Endothelial cell (in vitro differentiated cells): Measurements from ENCODE around the gene CYSLTR2. TPM values are rescaled to one million over a fixed set of nuclear protein-coding genes. Genes with fewer than 3 reads are reported as not detected.
"Not testable (repeated sequence)": the region's sequence is repeated elsewhere in the genome, so short reads cannot be mapped to it uniquely, and the experiment has no call there.

ENCODE experiments used
- DNase-seq: peaks from one replicate; pipeline ENCODE4 v3.0.0; 2021; ENCODE audit warnings: low spot score
- H3K27ac Mint-ChIP-seq: one replicate; pipeline ENCODE4 v1.8.0; 2021; ENCODE audit warnings: mixed read lengths, inconsistent platforms; ENCODE audit not compliant: unreplicated experiment
- H3K27me3 Mint-ChIP-seq: one replicate; pipeline ENCODE4 v1.8.0; 2021; ENCODE audit warnings: mild to moderate bottlenecking, moderate library complexity, mixed read lengths, inconsistent platforms; ENCODE audit not compliant: unreplicated experiment
- H3K36me3 Mint-ChIP-seq: one replicate; pipeline ENCODE4 v1.8.0; 2021; ENCODE audit warnings: mild to moderate bottlenecking, low read depth, mixed read lengths, inconsistent platforms; ENCODE audit not compliant: unreplicated experiment
- H3K4me1 Mint-ChIP-seq: one replicate; pipeline ENCODE4 v1.8.0; 2021; ENCODE audit warnings: mild to moderate bottlenecking, mixed read lengths, inconsistent platforms; ENCODE audit not compliant: unreplicated experiment
- H3K4me3 Mint-ChIP-seq: one replicate; pipeline ENCODE4 v1.8.0; 2021; ENCODE audit warnings: mild to moderate bottlenecking, mixed read lengths, inconsistent platforms; ENCODE audit not compliant: unreplicated experiment
- H3K9me3 Mint-ChIP-seq: one replicate; pipeline ENCODE4 v1.8.0; 2021; ENCODE audit warnings: mixed read lengths, inconsistent platforms; ENCODE audit not compliant: unreplicated experiment
- CTCF ChIP-seq: fragments of 200-600 bp; sonication (generic); IDR thresholded peaks from one replicate; pipeline ENCODE4 v1.5.0; 2021; ENCODE audit warnings: antibody characterized with exemption; ENCODE audit not compliant: unreplicated experiment
- total RNA-seq: library from RNA; stranded (reverse); fragmentation: NEBNext Ultra II Directional; extraction: Animal tissue kit (Norgen Biotek cat#: 25700); gene quantifications from one replicate; pipeline ENCODE4 v1.2.1, GENCODE V29; 2021; ENCODE audit not compliant: unreplicated experiment

The CYSLTR2 gene
- total RNA-seq, 1 donor from 2014 or later = not detected

- H3K4me3 Mint-ChIP-seq = no peak overlapping the region
- H3K36me3 Mint-ChIP-seq = peaks cover 4% of the 10 kb centered on the region
- no peaks in the 10 kb centered on the region for H3K9me3 Mint-ChIP-seq
- H3K27me3 Mint-ChIP-seq = peaks cover 1% of the 10 kb centered on the region
- H3K4me1 Mint-ChIP-seq = no peaks in the 10 kb centered on the region
- DNase-seq = no peak
- H3K27ac Mint-ChIP-seq = no peak overlapping the region
- no peak for TF ChIP-seq CTCF
Observed at GRCh38 chr13:48693998-48694397, 40.3 kb downstream of the CYSLTR2 start.

- Mint-ChIP-seq H3K4me3 (no peak overlapping the region), H3K9me3 (no peaks in the 10 kb centered on the region), H3K36me3 (peaks cover 4% of the 10 kb centered on the region), H3K27me3 (no peaks in the 10 kb centered on the region), H3K27ac (no peak overlapping the region), H3K4me1 (no peaks in the 10 kb centered on the region)
- no peak for TF ChIP-seq CTCF
- no peak for DNase-seq
Observed at GRCh38 chr13:48695776-48696175, 42.0 kb downstream of the CYSLTR2 start.

GRCh38 chr13:48696676-48697075 is 42.9 kb downstream of the CYSLTR2 start:
- not testable (repeated sequence) for H3K9me3 Mint-ChIP-seq, H3K4me1 Mint-ChIP-seq, DNase-seq, H3K27me3 Mint-ChIP-seq, H3K4me3 Mint-ChIP-seq, H3K36me3 Mint-ChIP-seq, H3K27ac Mint-ChIP-seq

- Mint-ChIP-seq H3K36me3 (peaks cover 4% of the 10 kb centered on the region), H3K4me3 (no peak overlapping the region), H3K27ac (no peak overlapping the region), H3K9me3 (peaks cover 10% of the 10 kb centered on the region), H3K4me1 (no peaks in the 10 kb centered on the region), H3K27me3 (no peaks in the 10 kb centered on the region)
- TF ChIP-seq CTCF = no peak
- no peak for DNase-seq
Observed at GRCh38 chr13:48707405-48707804, 53.7 kb downstream of the CYSLTR2 start.

- TF ChIP-seq CTCF = no peak
- H3K27ac Mint-ChIP-seq = no peak overlapping the region
- DNase-seq = no peak
- H3K9me3 Mint-ChIP-seq = peaks cover 10% of the 10 kb centered on the region
- H3K27me3 Mint-ChIP-seq = no peaks in the 10 kb centered on the region
- no peak overlapping the region for H3K4me3 Mint-ChIP-seq
- no peaks in the 10 kb centered on the region for H3K4me1 Mint-ChIP-seq
- peaks cover 7% of the 10 kb centered on the region for H3K36me3 Mint-ChIP-seq
Observed at GRCh38 chr13:48708764-48709163, 55.0 kb downstream of the CYSLTR2 start.

- TF ChIP-seq CTCF = no peak
- no peak for DNase-seq
- Mint-ChIP-seq H3K9me3 (peaks cover 10% of the 10 kb centered on the region), H3K36me3 (peaks cover 9% of the 10 kb centered on the region), H3K4me1 (no peaks in the 10 kb centered on the region), H3K27ac (no peak overlapping the region), H3K27me3 (no peaks in the 10 kb centered on the region), H3K4me3 (no peak overlapping the region)
Observed at GRCh38 chr13:48709213-48709612, 55.5 kb downstream of the CYSLTR2 start.
